GM19099 (cell line): ENCODE data around the gene LPP.

Experiments used
- POLR2A ChIP-seq: IDR thresholded peaks from 3 replicates; pipeline ENCODE4 v1.6.1; 2011; ENCODE audit warnings: low read depth; ENCODE audit not compliant: insufficient read length; ENCODE audit errors: extremely low read depth

The LPP gene

GRCh38 chr3:188306435-188307005, 152.6 kb downstream of the LPP start:
- TF ChIP-seq POLR2A = no peak

- TF ChIP-seq POLR2A = no peak
Measured at GRCh38 chr3:188309437-188310269, 155.7 kb downstream of the LPP start.

- TF ChIP-seq POLR2A = no peak
Measured at GRCh38 chr3:188310270-188310710, 156.3 kb downstream of the LPP start.

GRCh38 chr3:188315553-188315952, 161.6 kb downstream of the LPP start:
- no peak for TF ChIP-seq POLR2A

- no peak for TF ChIP-seq POLR2A
Measured at GRCh38 chr3:188316021-188316722, 162.2 kb downstream of the LPP start.

GRCh38 chr3:188316723-188317070, 162.7 kb downstream of the LPP start:
- no peak for TF ChIP-seq POLR2A

- no peak for TF ChIP-seq POLR2A
Measured at GRCh38 chr3:188319569-188319968, 165.6 kb downstream of the LPP start.

GRCh38 chr3:188320757-188321156, 166.8 kb downstream of the LPP start:
- no peak for TF ChIP-seq POLR2A

- no peak for TF ChIP-seq POLR2A
Measured at GRCh38 chr3:188321258-188321657, 167.3 kb downstream of the LPP start.

- no peak for TF ChIP-seq POLR2A
Measured at GRCh38 chr3:188322135-188322887, 168.4 kb downstream of the LPP start.

- no peak for TF ChIP-seq POLR2A
Measured at GRCh38 chr3:188323067-188323842, 169.3 kb downstream of the LPP start.

GRCh38 chr3:188326111-188326510, 172.2 kb downstream of the LPP start:
- no peak for TF ChIP-seq POLR2A

- TF ChIP-seq POLR2A = no peak
Measured at GRCh38 chr3:188326968-188327367, 173.0 kb downstream of the LPP start.

GRCh38 chr3:188327433-188327832, 173.5 kb downstream of the LPP start:
- no peak for TF ChIP-seq POLR2A
